H1 (cell line): ENCODE measurements around the gene MREG. TPM values are rescaled to one million over a fixed set of nuclear protein-coding genes. Genes with fewer than 3 reads are reported as not detected.

Experiments
- CBX5 ChIP-seq: fragments of 300-800, 300-1000 bp; sonication (generic); IDR thresholded peaks from 2 replicates; pipeline ENCODE4 v1.7.1; 2016; ENCODE audit warnings: antibody characterized with exemption, low read length, low read depth
- CHD1 ChIP-seq: IDR thresholded peaks from 2 replicates; pipeline ENCODE4 v1.6.1; 2012; ENCODE audit warnings: low read depth, low read length, improper control_type of control experiment
- EZH2 ChIP-seq: fragments of 200-600 bp; sonication (generic); IDR thresholded peaks from 2 replicates; pipeline ENCODE4 v1.7.1; 2012; ENCODE audit warnings: low read depth, mild to moderate bottlenecking, moderate library complexity, low read length, inconsistent platforms; ENCODE audit not compliant: severe bottlenecking
- JUN ChIP-seq: IDR thresholded peaks from 2 replicates; pipeline ENCODE4 v1.6.1; 2011; ENCODE audit warnings: low read depth, mild to moderate bottlenecking, improper control_type of control experiment, low read length
- MAFK ChIP-seq: IDR thresholded peaks from 2 replicates; pipeline ENCODE4 v1.6.1; 2012; ENCODE audit warnings: low read depth, mild to moderate bottlenecking, improper control_type of control experiment, low read length
- TAF1 ChIP-seq: IDR thresholded peaks from 2 replicates; pipeline ENCODE4 v1.6.1; 2011; ENCODE audit warnings: mild to moderate bottlenecking, low read depth, low read length
- YY1 ChIP-seq: IDR thresholded peaks from 2 replicates; pipeline ENCODE4 v1.6.1; 2011; ENCODE audit warnings: low read depth, mild to moderate bottlenecking, low read length
- polyA plus RNA-seq, 7 experiments: library from polyadenylated mRNA; depleted of rRNA in 3 of 7; stranded (reverse) in 5 of 7; unstranded in 2 of 7; fragments of >200 nt in 5 of 7; fragments of 200-250 nt in 2 of 7; gene quantifications; 1 replicate in 5 of 7; 2 replicates in 1 of 7; 4 replicates in 1 of 7; pipeline versions ENCODE4 v1.2.1 to v1.2.3, GENCODE V29; 2011 to 2013; ENCODE audit warnings: missing spikeins in 2 of 7, mixed read lengths in 2 of 7
- total RNA-seq: library from RNA; stranded (reverse); fragmentation: NEBNext Ultra II Directional; extraction: Animal tissue kit (Norgen Biotek cat#: 25700); gene quantifications from 2 replicates; pipeline ENCODE4 v1.2.1, GENCODE V29; 2021
- TF ChIP-seq, protein P1 (sequence below): fragments of 300-600 bp; sonication (generic); IDR thresholded peaks from 2 replicates; pipeline ENCODE4 v1.7.1; 2012; ENCODE audit warnings: low read length, moderate library complexity, mild to moderate bottlenecking, inconsistent platforms; ENCODE audit not compliant: insufficient replicate concordance
- TF ChIP-seq, protein P2 (sequence below): IDR thresholded peaks from 2 replicates; pipeline ENCODE4 v1.6.1; 2012; ENCODE audit warnings: inconsistent platforms

The MREG gene
- total and polyA plus RNA-seq, 2 of the 8 experiments (the other 6 are each of a cell fraction or from before 2014, with no cell fraction given), result 7.5 to 31.9 TPM

DNA sequence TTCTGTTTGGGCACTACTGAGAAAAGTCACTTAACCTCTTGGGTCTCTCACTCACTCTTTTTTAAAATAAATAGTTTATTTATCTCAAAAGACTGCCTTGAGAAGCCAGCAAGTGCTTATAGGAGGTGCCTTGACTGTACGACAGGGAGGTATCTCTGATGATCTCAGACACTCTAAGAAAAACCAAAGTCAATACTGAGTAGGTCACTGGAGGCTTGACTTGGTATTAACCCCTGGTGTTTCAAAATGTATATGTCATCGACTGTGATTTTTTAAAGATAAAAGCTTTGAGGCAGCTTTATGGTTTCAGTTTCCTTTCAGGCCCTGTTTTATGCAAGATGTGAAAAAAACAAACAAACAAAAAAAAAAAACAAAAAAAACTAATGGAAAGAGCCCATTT lies 33.7 kb downstream of the MREG start (continued):
- TF ChIP-seq, protein P1, sequence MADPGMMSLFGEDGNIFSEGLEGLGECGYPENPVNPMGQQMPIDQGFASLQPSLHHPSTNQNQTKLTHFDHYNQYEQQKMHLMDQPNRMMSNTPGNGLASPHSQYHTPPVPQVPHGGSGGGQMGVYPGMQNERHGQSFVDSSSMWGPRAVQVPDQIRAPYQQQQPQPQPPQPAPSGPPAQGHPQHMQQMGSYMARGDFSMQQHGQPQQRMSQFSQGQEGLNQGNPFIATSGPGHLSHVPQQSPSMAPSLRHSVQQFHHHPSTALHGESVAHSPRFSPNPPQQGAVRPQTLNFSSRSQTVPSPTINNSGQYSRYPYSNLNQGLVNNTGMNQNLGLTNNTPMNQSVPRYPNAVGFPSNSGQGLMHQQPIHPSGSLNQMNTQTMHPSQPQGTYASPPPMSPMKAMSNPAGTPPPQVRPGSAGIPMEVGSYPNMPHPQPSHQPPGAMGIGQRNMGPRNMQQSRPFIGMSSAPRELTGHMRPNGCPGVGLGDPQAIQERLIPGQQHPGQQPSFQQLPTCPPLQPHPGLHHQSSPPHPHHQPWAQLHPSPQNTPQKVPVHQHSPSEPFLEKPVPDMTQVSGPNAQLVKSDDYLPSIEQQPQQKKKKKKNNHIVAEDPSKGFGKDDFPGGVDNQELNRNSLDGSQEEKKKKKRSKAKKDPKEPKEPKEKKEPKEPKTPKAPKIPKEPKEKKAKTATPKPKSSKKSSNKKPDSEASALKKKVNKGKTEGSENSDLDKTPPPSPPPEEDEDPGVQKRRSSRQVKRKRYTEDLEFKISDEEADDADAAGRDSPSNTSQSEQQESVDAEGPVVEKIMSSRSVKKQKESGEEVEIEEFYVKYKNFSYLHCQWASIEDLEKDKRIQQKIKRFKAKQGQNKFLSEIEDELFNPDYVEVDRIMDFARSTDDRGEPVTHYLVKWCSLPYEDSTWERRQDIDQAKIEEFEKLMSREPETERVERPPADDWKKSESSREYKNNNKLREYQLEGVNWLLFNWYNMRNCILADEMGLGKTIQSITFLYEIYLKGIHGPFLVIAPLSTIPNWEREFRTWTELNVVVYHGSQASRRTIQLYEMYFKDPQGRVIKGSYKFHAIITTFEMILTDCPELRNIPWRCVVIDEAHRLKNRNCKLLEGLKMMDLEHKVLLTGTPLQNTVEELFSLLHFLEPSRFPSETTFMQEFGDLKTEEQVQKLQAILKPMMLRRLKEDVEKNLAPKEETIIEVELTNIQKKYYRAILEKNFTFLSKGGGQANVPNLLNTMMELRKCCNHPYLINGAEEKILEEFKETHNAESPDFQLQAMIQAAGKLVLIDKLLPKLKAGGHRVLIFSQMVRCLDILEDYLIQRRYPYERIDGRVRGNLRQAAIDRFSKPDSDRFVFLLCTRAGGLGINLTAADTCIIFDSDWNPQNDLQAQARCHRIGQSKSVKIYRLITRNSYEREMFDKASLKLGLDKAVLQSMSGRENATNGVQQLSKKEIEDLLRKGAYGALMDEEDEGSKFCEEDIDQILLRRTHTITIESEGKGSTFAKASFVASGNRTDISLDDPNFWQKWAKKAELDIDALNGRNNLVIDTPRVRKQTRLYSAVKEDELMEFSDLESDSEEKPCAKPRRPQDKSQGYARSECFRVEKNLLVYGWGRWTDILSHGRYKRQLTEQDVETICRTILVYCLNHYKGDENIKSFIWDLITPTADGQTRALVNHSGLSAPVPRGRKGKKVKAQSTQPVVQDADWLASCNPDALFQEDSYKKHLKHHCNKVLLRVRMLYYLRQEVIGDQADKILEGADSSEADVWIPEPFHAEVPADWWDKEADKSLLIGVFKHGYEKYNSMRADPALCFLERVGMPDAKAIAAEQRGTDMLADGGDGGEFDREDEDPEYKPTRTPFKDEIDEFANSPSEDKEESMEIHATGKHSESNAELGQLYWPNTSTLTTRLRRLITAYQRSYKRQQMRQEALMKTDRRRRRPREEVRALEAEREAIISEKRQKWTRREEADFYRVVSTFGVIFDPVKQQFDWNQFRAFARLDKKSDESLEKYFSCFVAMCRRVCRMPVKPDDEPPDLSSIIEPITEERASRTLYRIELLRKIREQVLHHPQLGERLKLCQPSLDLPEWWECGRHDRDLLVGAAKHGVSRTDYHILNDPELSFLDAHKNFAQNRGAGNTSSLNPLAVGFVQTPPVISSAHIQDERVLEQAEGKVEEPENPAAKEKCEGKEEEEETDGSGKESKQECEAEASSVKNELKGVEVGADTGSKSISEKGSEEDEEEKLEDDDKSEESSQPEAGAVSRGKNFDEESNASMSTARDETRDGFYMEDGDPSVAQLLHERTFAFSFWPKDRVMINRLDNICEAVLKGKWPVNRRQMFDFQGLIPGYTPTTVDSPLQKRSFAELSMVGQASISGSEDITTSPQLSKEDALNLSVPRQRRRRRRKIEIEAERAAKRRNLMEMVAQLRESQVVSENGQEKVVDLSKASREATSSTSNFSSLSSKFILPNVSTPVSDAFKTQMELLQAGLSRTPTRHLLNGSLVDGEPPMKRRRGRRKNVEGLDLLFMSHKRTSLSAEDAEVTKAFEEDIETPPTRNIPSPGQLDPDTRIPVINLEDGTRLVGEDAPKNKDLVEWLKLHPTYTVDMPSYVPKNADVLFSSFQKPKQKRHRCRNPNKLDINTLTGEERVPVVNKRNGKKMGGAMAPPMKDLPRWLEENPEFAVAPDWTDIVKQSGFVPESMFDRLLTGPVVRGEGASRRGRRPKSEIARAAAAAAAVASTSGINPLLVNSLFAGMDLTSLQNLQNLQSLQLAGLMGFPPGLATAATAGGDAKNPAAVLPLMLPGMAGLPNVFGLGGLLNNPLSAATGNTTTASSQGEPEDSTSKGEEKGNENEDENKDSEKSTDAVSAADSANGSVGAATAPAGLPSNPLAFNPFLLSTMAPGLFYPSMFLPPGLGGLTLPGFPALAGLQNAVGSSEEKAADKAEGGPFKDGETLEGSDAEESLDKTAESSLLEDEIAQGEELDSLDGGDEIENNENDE, result no peak
- no peak for TF ChIP-seq EZH2
- TF ChIP-seq JUN, result no peak
- no peak for TF ChIP-seq TAF1
- TF ChIP-seq, protein P2, sequence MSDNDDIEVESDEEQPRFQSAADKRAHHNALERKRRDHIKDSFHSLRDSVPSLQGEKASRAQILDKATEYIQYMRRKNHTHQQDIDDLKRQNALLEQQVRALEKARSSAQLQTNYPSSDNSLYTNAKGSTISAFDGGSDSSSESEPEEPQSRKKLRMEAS, result no peak
- no peak for TF ChIP-seq CBX5
- TF ChIP-seq YY1, result no peak
- no peak for TF ChIP-seq CHD1
- no peak for TF ChIP-seq MAFK
